Stimulated activated naive CD8-positive, alpha-beta T cell treated with anti-CD3 and anti-CD28 coated beads, Interleukin-15, Interleukin-2, amounts not matched to agents 100 U/mL and 50 U/mL, for 24 hours (primary cell): ENCODE results near the gene FRAT1.
A peak's percentile ranks its signal among the peaks of the same experiment; 100 is the strongest.
"Not testable (repeated sequence)": the region's sequence is repeated elsewhere in the genome, so short reads cannot be mapped to it uniquely, and the experiment has no call there.

Experiments used
- ATAC-seq: fragments of 150-1000 bp; cut with Tn5 transposase; one replicate; pipeline ENCODE4 v1.10.0; 2021
- DNase-seq: peaks from one replicate; pipeline ENCODE4 v3.0.0; 2021

Gene FRAT1

DNA sequence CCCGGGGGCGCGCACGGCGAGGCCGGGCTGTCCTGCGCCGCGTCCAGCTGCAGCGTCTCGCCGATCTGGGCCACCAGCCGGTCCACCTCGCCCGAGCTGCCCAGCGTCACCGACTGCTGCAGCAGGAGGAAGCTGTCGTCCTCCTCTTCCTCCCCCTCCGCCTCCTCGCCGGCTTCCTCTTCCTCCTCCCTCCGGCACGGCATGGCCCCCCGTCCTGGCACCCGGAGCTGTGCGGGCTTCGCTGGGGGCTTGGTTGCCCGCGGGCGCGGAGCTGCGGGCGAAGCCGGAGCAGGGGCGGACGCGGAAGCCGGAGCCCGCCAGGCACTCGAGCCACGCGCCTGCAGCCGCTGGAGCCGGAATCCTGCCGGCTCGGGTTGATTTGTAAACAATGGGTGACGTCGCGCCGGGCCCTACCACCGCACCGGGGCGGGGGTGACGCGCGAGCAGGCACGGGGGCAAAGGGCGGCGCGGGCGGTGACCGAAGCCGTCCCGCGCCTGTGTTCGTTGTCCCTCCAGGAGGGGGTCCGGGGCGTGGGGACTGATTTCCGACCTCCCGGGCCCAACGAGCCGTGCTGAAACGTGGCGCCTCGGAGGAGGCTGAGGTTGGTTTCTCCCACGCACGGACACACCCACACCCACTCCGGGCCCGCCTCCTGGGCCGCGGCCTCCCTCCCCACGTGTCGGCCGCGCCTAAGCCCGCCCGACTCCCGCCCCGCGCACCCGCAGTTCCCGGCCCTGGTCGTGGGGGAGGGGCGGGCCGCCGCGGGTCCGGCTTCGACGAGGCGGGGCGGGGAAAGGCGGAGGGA lies 15.5 kb downstream of the FRAT1 start, which contains the start of gene FRAT2:
Gene FRAT2, minus strand, starts transcription at position 360 of the 806 bp plus-strand sequence. Its CDS starts 157 bp downstream, at position 203.
- peak; percentile 83 for ATAC-seq
- peak; percentile 88 for DNase-seq

DNA sequence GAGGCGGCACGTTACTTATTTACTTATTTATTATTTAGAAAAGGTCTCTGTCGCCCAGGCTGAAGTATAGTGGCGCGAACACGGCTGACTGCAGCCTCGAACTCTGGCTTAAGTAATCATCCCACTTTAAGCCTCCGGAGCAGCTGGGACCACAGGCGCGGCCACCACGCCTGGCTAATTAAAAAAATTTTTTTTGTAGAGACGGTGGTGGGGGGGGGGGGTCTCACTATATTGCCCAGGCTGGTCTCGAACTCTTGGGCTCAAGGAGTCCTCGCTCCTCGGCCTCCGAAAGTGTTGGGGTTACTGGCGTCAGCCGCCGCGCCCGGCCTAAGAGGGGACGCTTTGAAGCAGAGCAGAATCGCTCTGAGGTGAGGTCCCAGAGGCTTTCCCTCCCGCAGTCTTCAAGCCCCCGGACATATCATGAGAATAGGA lies 16.1 kb downstream of the FRAT1 start:
- DNase-seq (peak; percentile 31), ATAC-seq (no peak)

DNA sequence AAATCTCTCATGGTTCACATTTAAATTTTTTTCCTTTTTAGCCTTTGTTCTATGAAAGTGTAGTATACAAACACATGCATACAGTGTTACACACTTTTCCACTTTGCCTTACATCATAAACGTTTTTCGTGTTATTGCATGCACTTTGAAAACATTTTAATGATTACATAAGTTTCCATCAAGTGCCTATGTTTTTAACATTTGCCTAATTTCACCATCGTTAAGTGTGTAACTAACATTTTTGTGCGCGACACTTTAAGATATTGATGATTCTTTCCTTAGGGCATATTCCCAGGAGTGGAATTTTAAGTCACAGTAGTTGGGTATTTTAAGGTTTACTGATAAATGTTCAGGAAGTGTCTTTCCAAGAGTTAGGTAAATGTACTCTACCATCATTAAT lies 16.9 kb downstream of the FRAT1 start:
- ATAC-seq = no peak
- DNase-seq = no peak

DNA sequence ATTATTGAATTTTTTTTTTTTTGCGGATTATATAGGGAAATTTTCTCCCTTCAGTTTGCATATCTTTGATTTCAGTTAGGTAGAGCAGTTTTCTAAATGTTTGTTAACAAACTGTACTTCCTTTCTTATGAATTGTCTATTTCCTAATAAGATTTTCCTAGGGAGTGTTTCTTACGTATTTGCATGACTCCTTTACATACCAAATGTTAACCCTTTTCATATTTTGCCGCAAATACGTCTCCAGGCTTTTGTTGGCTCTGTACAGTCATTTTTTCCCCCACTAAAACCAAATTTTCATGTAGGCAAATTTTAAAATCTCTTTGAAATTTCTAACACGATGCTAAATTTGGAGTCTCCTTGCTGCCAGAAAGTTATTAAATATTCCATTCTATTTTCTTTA lies 17.4 kb downstream of the FRAT1 start:
- no peak for ATAC-seq
- no peak for DNase-seq

DNA sequence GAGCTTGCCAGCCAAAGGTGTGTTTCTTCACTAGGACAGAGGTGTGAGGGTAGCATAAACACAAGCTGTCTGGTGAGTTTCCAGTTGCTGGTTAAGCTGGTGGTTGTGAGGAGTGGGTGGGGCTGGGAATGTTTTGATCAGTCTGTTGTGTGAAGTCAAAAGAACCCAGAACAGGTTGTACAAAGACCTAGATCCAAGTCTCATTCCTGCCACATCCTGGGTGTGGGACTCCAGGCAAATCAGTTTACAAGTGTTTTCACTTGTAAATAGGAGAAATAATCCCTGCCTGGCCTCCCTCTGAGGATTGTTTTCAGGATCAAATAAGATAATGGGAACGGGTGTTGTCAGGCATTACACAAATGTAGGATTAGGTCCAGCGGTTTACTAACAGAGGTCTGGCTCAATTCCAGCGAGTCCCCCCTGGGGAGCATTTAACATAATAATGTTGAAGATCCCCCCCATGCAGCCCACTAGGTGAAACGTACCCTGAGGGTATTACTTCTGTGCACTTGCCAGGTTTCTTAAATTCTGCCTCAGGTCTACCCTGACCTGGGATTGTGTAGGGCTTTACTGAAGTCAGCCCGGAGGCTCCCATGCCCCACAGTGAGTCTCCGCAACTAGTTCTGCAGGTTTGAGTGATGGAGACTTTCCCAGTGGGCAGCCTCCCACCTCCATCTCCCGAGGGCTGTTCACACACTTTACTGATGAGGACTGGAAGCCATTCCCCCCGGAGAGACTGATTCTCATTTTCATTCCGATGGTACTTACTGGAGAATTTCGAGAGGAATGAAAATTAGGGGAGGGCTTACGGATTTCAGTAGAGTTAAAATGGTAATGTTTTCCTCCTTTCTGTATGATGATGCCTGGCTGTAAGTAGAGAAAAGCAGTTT lies 18.1 kb downstream of the FRAT1 start:
- DNase-seq (no peak), ATAC-seq (no peak)

DNA sequence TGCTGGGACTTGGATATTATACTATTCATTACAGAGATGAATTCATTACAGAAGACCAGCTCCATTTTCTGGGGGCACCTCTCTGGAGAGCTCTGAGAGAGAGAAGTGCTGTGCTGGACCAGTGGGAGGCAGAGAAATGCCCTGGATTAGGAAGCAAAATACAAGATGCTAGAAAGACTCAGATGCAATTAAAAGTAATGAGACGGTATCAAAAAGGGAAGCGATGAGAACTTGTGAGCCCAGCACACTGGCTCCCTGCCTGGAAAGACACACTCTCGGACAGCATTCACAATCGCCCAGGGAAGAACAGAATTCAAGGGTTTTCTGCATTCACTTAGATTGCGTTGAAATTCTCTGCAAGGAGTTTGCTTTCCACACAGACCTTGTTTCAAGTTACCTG lies 19.0 kb downstream of the FRAT1 start:
- ATAC-seq = no peak
- no peak for DNase-seq

GRCh38 chr10:97341416-97341815 lies 22.3 kb downstream of the FRAT1 start:
- DNase-seq (no peak), ATAC-seq (no peak)

- not testable (repeated sequence) for DNase-seq, ATAC-seq
Measured at GRCh38 chr10:97343664-97344063, 24.6 kb downstream of the FRAT1 start.

- DNase-seq (no peak), ATAC-seq (no peak)
Measured at GRCh38 chr10:97347317-97347716, 28.2 kb downstream of the FRAT1 start.

DNA sequence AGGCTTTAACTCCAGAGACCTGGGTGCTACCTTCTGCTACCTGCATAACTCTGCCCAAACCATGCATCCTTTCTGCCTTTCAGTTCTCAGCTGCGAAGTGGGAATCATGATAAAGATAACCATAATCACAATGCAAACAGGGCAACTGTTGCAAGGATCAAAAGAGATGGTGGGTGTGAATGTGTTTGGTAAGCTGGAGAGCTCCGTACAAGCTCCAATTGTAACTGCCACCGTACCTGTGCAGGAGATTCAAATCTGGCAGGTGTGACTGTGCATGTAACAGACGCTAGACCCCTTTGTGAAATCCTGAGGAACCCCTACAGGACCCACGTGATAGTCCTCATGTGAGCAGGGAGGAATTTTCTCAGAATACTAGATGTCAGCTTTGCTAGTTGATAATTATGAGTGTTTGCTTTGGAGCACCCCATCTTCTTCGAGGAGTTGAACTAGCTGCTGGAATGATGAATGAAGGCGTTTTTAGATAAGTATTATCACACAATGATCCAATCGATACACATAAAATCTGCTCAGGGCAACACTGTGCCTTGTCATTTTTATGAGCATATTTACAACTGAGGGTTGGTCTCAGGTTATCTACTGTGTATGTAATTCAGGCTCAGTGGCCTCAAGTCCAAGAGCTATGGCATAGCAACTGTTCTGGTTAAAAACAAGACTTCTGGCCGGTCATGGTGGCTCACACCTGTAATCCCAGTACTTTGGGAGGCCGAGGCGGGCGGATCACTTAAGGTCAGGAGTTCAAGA lies 30.9 kb downstream of the FRAT1 start:
- DNase-seq (no peak), ATAC-seq (no peak)

DNA sequence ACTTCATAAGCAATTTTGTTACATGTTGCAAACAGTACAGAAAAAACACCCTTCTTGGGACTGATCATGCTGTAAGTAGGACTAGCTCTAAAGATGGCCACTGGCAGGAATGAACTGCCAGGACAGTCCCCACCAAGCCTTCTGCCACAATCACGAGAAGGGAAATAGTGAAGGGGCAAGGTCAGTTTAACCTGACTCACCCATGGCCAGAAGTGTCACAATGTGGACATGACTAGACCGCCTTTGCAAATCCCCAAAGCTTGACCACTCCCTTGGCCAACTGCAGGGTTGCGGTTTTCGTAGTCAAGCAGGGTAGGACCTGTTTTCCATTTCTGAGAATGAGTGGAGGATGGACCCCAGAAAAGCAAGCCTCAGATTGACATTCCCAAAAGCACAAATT lies 34.9 kb downstream of the FRAT1 start:
- ATAC-seq (no peak), DNase-seq (no peak)

- ATAC-seq = no peak
- DNase-seq = no peak
Measured at GRCh38 chr10:97355571-97355975, 36.5 kb downstream of the FRAT1 start.

- ATAC-seq = no peak
- no peak for DNase-seq
Measured at GRCh38 chr10:97356318-97356914, 37.3 kb downstream of the FRAT1 start.

GRCh38 chr10:97356918-97357317 lies 37.8 kb downstream of the FRAT1 start:
- DNase-seq = no peak
- ATAC-seq = no peak

DNA sequence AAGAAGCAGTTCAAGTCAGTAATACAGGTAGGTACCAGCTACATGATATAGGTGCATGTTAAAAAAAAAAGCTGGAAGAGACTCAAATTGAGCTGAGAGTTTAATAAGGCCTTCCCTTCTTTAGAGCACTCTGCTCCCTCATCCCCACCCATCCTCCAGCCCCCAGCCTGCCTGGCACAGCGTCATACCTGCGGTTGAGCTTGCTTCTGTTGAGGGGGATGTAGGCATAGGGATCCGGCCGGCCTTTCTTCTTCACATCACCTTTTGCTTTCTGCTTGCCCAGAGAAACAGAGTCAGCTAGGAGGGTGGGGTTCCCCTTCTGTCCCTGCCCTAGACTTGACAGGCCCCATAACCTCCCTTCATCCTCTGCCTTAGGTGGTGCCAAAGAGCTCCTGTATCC lies 39.3 kb downstream of the FRAT1 start:
- ATAC-seq (no peak), DNase-seq (no peak)

GRCh38 chr10:97358781-97359180 lies 39.7 kb downstream of the FRAT1 start:
- ATAC-seq (no peak), DNase-seq (no peak)

DNA sequence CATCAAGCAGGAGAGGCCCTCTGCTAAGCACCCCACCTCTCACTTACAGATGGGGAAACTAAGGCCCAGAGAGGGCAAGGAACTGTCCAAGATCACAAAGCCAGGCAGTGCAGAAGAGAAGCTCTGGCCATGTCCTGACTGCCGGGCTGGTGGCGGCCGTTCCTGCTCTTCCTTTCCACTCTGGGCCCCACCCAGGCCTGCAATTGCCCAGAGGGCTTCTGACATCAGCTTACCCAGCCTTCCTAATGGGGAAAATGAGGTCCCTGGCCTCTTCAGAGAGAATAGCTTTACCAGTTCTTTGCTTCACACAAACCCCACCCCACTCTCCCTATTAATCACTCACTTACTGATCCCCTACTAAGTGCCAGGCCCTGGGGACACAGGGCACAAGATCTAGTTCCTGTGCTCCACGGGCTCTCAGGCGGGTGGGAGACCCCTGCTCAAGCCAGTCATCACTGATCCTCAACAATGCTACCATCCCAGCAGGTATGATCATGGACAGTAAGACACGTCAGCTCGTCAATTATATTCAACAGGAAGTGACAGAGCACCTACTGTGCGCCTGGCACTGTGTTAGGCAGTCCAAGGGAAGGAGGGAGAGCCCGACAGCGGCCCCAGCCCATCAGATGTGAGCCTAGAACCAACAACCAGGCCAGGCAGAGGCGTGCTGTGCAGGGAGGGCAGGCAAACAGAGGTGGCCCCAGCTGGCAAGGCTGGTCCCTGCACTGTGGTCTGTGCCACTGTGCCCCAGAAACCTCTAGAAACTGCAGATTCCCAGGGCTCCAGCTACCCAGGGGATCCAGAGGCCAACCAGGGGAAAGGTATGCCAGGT lies 41.9 kb downstream of the FRAT1 start:
- ATAC-seq = no peak
- DNase-seq = no peak

GRCh38 chr10:97361537-97361901 lies 42.4 kb downstream of the FRAT1 start:
- ATAC-seq = no peak
- DNase-seq = no peak

GRCh38 chr10:97362310-97363033 lies 43.4 kb downstream of the FRAT1 start:
- DNase-seq (no peak), ATAC-seq (no peak)

DNA sequence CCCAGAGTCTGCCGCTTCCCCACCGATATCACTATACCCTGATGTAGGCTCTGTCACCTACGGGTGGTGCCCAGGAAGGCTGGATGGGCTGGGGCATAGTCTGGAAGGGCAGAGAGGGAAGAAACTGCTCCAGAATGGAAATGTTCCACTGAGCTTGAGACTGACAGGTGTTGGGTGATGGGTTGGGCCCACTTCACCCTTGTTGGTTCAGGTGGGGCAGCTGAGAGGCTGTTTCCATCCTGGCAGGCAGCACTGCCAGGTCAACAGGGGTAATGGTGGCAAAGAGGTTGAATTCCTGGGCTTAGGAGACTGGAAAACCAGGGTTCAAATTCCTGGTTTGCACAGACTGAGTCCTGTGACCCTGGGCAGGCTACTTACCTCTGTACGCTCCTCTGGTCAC lies 44.0 kb downstream of the FRAT1 start:
- no peak for DNase-seq
- ATAC-seq = no peak
